K562 (cell line): ENCODE data around the gene COPA.

Source experiments
- CTCF ChIP-seq, 3 experiments: IDR thresholded peaks in 2 of 3; conservative IDR thresholded peaks in 1 of 3; 2 replicates each; pipeline ENCODE4 v1.5.1; 2011 to 2012; ENCODE audit warnings: low read length in 3 of 3, mild to moderate bottlenecking in 3 of 3, control low read depth in 2 of 3, improper control_type of control experiment in 1 of 3, inconsistent platforms in 1 of 3, low read depth in 1 of 3, mixed read lengths in 1 of 3, moderate library complexity in 1 of 3; ENCODE audit not compliant: insufficient read depth in 2 of 3
- ZNF311 ChIP-seq: fragments of 250-450 bp; sonication (Bioruptor Pico); IDR thresholded peaks from 2 replicates; pipeline ENCODE4 v1.4.0; 2020; ENCODE audit warnings: mild to moderate bottlenecking, moderate library complexity
- ZZZ3 ChIP-seq: fragments of 450-650 bp; IDR thresholded peaks from 2 replicates; pipeline ENCODE4 v1.6.1; 2016; ENCODE audit warnings: antibody characterized with exemption, mild to moderate bottlenecking, moderate library complexity

GRCh38 chr1:160360227-160360695, 17.2 kb upstream of the COPA start:
- TF ChIP-seq ZZZ3 = no peak
- no peak for TF ChIP-seq CTCF (IDR thresholded peaks at IDR 0.05 in 2 of 3, conservative IDR thresholded peaks at IDR 0.05 in 1 of 3; ENCODE audit: insufficient read depth in 2 of 3, low read depth in 1 of 3, low read length in 3 of 3)
- no peak for TF ChIP-seq ZNF311 (CRISPR knock-in tag)
